ENCODE measurements around the gene SLC9C1. TPM values are rescaled to one million over a fixed set of nuclear protein-coding genes. Genes with fewer than 3 reads are reported as not detected.

SLC9C1 gene
- total RNA-seq, 1 donor from 2014 or later = not detected

GRCh38 chr3:112119962-112120836 is 173.8 kb downstream of the SLC9C1 start:
- intact Hi-C loops (cut with micrococcal nuclease) = no loop called here

GRCh38 chr3:112117841-112118571 is 176.0 kb downstream of the SLC9C1 start:
- intact Hi-C loops (cut with micrococcal nuclease) = no loop called here

GRCh38 chr3:112117415-112117814 is 176.6 kb downstream of the SLC9C1 start:
- intact Hi-C loops (cut with micrococcal nuclease) = no loop called here

GRCh38 chr3:112116748-112117186 is 177.2 kb downstream of the SLC9C1 start:
- intact Hi-C loops (cut with micrococcal nuclease) = no loop called here

- intact Hi-C loops (cut with micrococcal nuclease) = no loop called here
Observed at GRCh38 chr3:112115806-112116383, 178.1 kb downstream of the SLC9C1 start.

GRCh38 chr3:112115161-112115739 is 178.8 kb downstream of the SLC9C1 start:
- intact Hi-C loops (cut with micrococcal nuclease) = no loop called here

GRCh38 chr3:112114576-112115160 is 179.3 kb downstream of the SLC9C1 start:
- intact Hi-C loops (cut with micrococcal nuclease) = no loop called here

- intact Hi-C loops (cut with micrococcal nuclease) = loop anchor here (1.0 to 2.0 kb wide), 8 partner anchors 21 to 419 kb away; partner anchors contain the start of gene GCSAM
Observed at GRCh38 chr3:112111785-112112402, 182.1 kb downstream of the SLC9C1 start.

GRCh38 chr3:112109322-112109721 is 184.7 kb downstream of the SLC9C1 start:
- intact Hi-C loops (cut with micrococcal nuclease) = no loop called here

GRCh38 chr3:112104774-112105173 is 189.2 kb downstream of the SLC9C1 start:
- intact Hi-C loops (cut with micrococcal nuclease) = no loop called here

- intact Hi-C loops (cut with micrococcal nuclease) = no loop called here
Observed at GRCh38 chr3:112101916-112102315, 192.1 kb downstream of the SLC9C1 start.

GRCh38 chr3:112097378-112097777 is 196.6 kb downstream of the SLC9C1 start:
- intact Hi-C loops (cut with micrococcal nuclease) = no loop called here

GRCh38 chr3:112096176-112096575 is 197.8 kb downstream of the SLC9C1 start:
- intact Hi-C loops (cut with micrococcal nuclease) = no loop called here

- intact Hi-C loops (cut with micrococcal nuclease) = no loop called here
Observed at GRCh38 chr3:112095731-112096130, 198.3 kb downstream of the SLC9C1 start.

GRCh38 chr3:112093180-112093522 is 200.9 kb downstream of the SLC9C1 start:
- intact Hi-C loops (cut with micrococcal nuclease) = no loop called here

GRCh38 chr3:112092496-112093179 is 201.4 kb downstream of the SLC9C1 start:
- intact Hi-C loops (cut with micrococcal nuclease) = no loop called here

- intact Hi-C loops (cut with micrococcal nuclease) = no loop called here
Observed at GRCh38 chr3:112090887-112091586, 203.0 kb downstream of the SLC9C1 start.

Measured in T-helper 1 cell treated with Interleukin-12 subunit alpha and Interleukin-12 subunit beta and Interleukin-4 antibody, amounts not matched to agents 30 ng/mL and 1 ng/mL, for 36 hours (primary cell).